Ascending aorta (tissue), 2 donors: Measurements from ENCODE around the gene PCDHA12. TPM values are rescaled to one million over a fixed set of nuclear protein-coding genes. Genes with fewer than 3 reads are reported as not detected.
"Not testable (repeated sequence)": the region's sequence is repeated elsewhere in the genome, so short reads cannot be mapped to it uniquely, and the experiment has no call there.

Source experiments
- DNase-seq, 2 donors: peaks; one replicate each; pipeline ENCODE4 v3.0.0-alpha.2; 2019; ENCODE audit warnings: low spot score in 2 of 2
- H3K27ac ChIP-seq, 2 donors: fragments of 200-600 bp; sonication (generic); one replicate each; pipeline ENCODE4 v1.5.1; 2016 to 2017; ENCODE audit warnings: mild to moderate bottlenecking in 1 of 2
- H3K27me3 ChIP-seq: fragments of 200-600 bp; sonication (generic); one replicate; pipeline ENCODE4 v1.5.1; 2017
- H3K36me3 ChIP-seq, 2 donors: fragments of 200-600 bp; sonication (generic); one replicate each; pipeline ENCODE4 v1.5.1; 2016
- H3K4me1 ChIP-seq, 2 donors: fragments of 200-600 bp; sonication (generic); one replicate each; pipeline ENCODE4 v1.5.1; 2016 to 2017; ENCODE audit warnings: mild to moderate bottlenecking in 1 of 2
- H3K4me3 ChIP-seq, 2 donors: fragments of 200-600 bp; sonication (generic); one replicate each; pipeline ENCODE4 v1.5.1; 2016 to 2017; ENCODE audit warnings: mild to moderate bottlenecking in 1 of 2
- H3K9me3 ChIP-seq, 2 donors: fragments of 200-600 bp; sonication (generic); one replicate each; pipeline ENCODE4 v1.5.1; 2016
- intact Hi-C: fragments of 100-400 bp; cut with DNase I; formaldehyde crosslinking; loops from one replicate; pipeline ENCODE4 v1.15.1; 2023
- total RNA-seq: library from RNA; depleted of rRNA; stranded (reverse); fragments of >200 nt; gene quantifications from one replicate; pipeline ENCODE4 v1.1.0, GENCODE V29; 2016
- TF ChIP-seq, protein P1 (sequence below), 3 experiments: fragments of 200-600 bp in 2 of 3; fragments of 450-650 bp in 1 of 3; sonication (generic) in 2 of 3; IDR thresholded peaks; one replicate each; pipeline ENCODE4 v1.5.1; 2016 to 2019; ENCODE audit warnings: antibody characterized with exemption in 3 of 3, mild to moderate bottlenecking in 1 of 3, moderate library complexity in 1 of 3

The PCDHA12 gene
- total RNA-seq, 1 donor from 2014 or later = not detected

DNA sequence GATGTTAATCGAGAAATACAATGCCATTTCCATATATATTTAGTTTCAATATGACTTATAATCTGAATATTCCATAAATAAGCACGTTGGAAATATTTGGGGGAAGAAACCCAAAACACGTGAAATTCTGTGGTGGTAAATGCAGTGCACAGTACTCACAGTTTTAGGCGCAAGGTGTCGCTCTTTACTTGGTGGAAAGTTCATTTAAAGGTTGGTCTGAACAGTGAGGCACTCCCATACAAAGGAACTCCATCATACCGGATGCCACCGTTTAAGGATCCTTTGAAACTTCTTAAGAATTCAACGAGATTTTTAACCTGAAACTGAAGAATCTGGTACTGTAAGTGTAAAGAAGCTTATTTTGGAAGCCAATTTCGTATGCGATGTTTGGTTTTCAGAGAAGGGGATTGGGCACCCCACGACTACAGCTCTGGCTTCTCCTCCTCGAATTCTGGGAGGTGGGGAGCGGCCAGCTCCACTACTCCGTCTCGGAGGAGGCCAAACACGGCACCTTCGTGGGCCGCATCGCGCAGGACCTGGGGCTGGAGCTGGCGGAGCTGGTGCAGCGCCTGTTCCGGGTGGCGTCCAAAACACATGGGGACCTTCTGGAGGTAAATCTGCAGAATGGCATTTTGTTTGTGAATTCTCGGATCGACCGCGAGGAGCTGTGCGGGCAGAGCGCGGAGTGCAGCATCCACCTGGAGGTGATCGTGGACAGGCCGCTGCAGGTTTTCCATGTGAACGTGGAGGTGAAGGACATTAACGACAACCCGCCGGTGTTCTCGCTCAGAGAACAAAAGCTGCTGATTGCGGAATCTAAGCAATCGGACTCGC lies 6.2 kb upstream of the PCDHA12 start, which contains the start of gene PCDHA11:
PCDHA11 (plus strand) TSS at position 237 of the 834 bp plus-strand sequence; CDS start at position 384, 147 bp downstream.
- no peak for DNase-seq
- Histone ChIP-seq H3K36me3 (no peaks in the 10 kb centered on the region), H3K27ac (no peak within 1 kb of the TSS), H3K4me3 (no peak within 1 kb of the TSS), H3K4me1 (no peaks in the 10 kb centered on the region), H3K9me3 (peaks cover 8 to 42% of the 10 kb centered on the region in 2 donors), H3K27me3 (no peaks in the 10 kb centered on the region)
- TF ChIP-seq, protein P1, sequence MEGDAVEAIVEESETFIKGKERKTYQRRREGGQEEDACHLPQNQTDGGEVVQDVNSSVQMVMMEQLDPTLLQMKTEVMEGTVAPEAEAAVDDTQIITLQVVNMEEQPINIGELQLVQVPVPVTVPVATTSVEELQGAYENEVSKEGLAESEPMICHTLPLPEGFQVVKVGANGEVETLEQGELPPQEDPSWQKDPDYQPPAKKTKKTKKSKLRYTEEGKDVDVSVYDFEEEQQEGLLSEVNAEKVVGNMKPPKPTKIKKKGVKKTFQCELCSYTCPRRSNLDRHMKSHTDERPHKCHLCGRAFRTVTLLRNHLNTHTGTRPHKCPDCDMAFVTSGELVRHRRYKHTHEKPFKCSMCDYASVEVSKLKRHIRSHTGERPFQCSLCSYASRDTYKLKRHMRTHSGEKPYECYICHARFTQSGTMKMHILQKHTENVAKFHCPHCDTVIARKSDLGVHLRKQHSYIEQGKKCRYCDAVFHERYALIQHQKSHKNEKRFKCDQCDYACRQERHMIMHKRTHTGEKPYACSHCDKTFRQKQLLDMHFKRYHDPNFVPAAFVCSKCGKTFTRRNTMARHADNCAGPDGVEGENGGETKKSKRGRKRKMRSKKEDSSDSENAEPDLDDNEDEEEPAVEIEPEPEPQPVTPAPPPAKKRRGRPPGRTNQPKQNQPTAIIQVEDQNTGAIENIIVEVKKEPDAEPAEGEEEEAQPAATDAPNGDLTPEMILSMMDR (IDR thresholded peaks at IDR 0.05) = no peak
- intact Hi-C loops = no loop called here

DNA sequence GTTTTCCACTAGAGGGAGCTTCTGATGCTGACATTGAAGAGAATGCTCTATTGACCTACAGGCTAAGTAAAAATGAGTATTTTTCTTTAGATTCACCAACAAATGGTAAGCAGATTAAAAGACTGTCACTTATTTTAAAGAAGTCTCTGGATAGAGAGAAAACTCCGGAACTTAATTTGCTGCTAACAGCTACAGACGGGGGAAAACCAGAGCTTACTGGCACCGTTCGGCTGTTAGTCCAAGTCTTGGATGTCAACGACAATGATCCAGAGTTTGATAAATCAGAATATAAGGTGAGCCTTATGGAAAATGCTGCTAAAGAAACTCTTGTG lies 5.6 kb upstream of the PCDHA12 start:
- intact Hi-C loops = no loop called here
- Histone ChIP-seq H3K9me3 (peaks cover 8 to 41% of the 10 kb centered on the region in 2 donors), H3K27ac (no peak overlapping the region), H3K36me3 (no peaks in the 10 kb centered on the region), H3K4me1 (no peaks in the 10 kb centered on the region), H3K4me3 (no peak overlapping the region), H3K27me3 (no peaks in the 10 kb centered on the region)
- DNase-seq = no peak
- TF ChIP-seq, protein P1 (IDR thresholded peaks at IDR 0.05) = no peak

DNA sequence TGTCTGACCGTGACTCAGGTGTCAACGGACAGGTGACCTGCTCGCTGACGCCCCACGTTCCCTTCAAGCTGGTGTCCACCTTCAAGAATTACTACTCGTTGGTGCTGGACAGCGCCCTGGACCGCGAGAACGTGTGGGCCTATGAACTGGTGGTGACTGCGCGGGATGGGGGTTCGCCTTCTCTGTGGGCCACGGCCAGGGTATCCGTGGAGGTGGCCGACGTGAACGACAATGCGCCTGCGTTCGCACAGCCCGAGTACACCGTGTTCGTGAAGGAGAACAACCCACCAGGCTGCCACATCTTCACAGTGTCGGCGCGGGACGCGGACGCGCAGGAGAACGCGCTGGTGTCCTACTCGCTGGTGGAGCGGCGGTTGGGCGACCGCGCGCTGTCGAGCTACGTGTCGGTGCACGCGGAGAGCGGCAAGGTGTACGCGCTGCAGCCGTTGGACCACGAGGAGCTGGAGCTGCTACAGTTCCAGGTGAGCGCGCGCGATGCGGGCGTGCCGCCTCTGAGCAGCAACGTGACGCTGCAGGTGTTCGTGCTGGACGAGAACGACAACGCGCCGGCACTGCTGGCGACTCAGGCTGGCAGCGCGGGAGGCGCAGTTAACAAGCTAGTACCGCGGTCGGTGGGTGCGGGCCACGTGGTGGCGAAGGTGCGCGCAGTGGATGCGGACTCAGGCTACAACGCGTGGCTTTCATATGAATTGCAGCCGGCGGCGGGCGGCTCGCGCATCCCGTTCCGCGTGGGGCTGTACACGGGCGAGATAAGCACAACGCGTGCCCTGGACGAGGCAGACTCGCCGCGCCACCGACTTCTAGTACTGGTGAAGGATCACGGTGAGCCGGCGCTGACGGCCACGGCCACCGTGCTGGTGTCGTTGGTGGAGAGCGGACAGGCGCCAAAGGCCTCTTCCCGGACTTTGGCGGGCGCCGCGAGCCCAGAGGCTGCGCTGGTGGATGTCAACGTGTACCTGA lies 4.6 kb upstream of the PCDHA12 start:
- Histone ChIP-seq H3K27me3 (no peaks in the 10 kb centered on the region), H3K36me3 (no peaks in the 10 kb centered on the region), H3K4me3 (no peak overlapping the region), H3K27ac (no peak overlapping the region), H3K9me3 (peaks cover 12 to 48% of the 10 kb centered on the region in 2 donors), H3K4me1 (no peaks in the 10 kb centered on the region)
- TF ChIP-seq, protein P1 (IDR thresholded peaks at IDR 0.05) = no peak
- DNase-seq = no peak
- intact Hi-C loops = no loop called here

GRCh38 chr5:140876541-140877261 lies 1.6 kb downstream of the PCDHA12 start:
- H3K4me3 ChIP-seq, H3K27ac ChIP-seq, H3K36me3 ChIP-seq, H3K4me1 ChIP-seq, intact Hi-C loops, DNase-seq, H3K27me3 ChIP-seq: not testable (repeated sequence)
- peaks cover 17 to 61% of the 10 kb centered on the region in 2 donors for H3K9me3 ChIP-seq

GRCh38 chr5:140877262-140877581 lies 2.1 kb downstream of the PCDHA12 start:
- TF ChIP-seq, protein P1 (IDR thresholded peaks at IDR 0.05) = no peak
- Histone ChIP-seq H3K36me3 (no peaks in the 10 kb centered on the region), H3K27me3 (no peaks in the 10 kb centered on the region), H3K9me3 (peaks cover 17 to 66% of the 10 kb centered on the region in 2 donors), H3K4me3 (no peak overlapping the region), H3K27ac (no peak overlapping the region), H3K4me1 (no peaks in the 10 kb centered on the region)
- no peak for DNase-seq
- intact Hi-C loops = no loop called here
